ENCODE results near the gene KCNH3. TPM values are rescaled to one million over a fixed set of nuclear protein-coding genes. Genes with fewer than 3 reads are reported as not detected.

KCNH3 gene
- total and polyA plus RNA-seq, 2 donors (not counting 3 experiments of a cell fraction or from before 2014, with no cell fraction given): 0.13 to 0.14 TPM

GRCh38 chr12:49541140-49541861, 2.5 kb downstream of the KCNH3 start:
- Histone ChIP-seq H2AFZ (ENCODE audit: low read depth, low read length) (no peak overlapping the region), H3K9ac (replicated peaks; ENCODE audit: extremely low read depth, insufficient read depth, low read length) (no peak overlapping the region), H3K4me2 (ENCODE audit: insufficient read depth, low read length) (no peak overlapping the region), H3K79me2 (ENCODE audit: control insufficient read depth, insufficient read depth, low read length) (no peaks in the 10 kb centered on the region), H4K20me1 (replicated peaks; ENCODE audit: control insufficient read depth, extremely low read depth, insufficient read depth, low read length) (no peaks in the 10 kb centered on the region), H3K36me3 (ENCODE audit: control insufficient read depth in 2 of 2, extremely low read depth in 1 of 2, insufficient read depth in 2 of 2, low read length in 2 of 2) (no peaks in the 10 kb centered on the region), H3K9me1 (replicated peaks; ENCODE audit: control insufficient read depth, extremely low read depth, insufficient read depth, low read length) (no peaks in the 10 kb centered on the region), H3K9me3 (replicated peaks; ENCODE audit: control insufficient read depth, insufficient read depth, low read length) (no peaks in the 10 kb centered on the region), H3K4me3 (replicated peaks in 1 of 3; ENCODE audit: insufficient read depth in 1 of 3, low read depth in 1 of 3, low read length in 3 of 3) (no peak overlapping the region), H3K27me3 (ENCODE audit: control insufficient read depth in 2 of 2, insufficient read depth in 2 of 2, low read length in 2 of 2) (peaks cover 20 to 35% of the 10 kb centered on the region in 2 experiments), H3K4me1 (ENCODE audit: control insufficient read depth, extremely low read depth, insufficient read depth, low read length) (peaks cover 8% of the 10 kb centered on the region), H3K27ac (ENCODE audit: insufficient read depth, low read depth, low read length) (no peak overlapping the region)
- CTCF ChIA-PET: no interaction called here
- POLR2A ChIA-PET: no interaction called here
- dilution Hi-C loops (cut with MboI; ENCODE audit: extremely low pct_ligation_motif_present, low sequenced_read_pairs) (no loop called here), intact Hi-C loops (cut with micrococcal nuclease) (no loop called here)
- no peak for DNase-seq (ENCODE audit: low read depth, low spot score)
- TF ChIP-seq GATA2 (IDR thresholded peaks at IDR 0.05; ENCODE audit: insufficient read depth, insufficient read length, low read depth, low read length) (no peak), FOS (IDR thresholded peaks at IDR 0.05; ENCODE audit: borderline replicate concordance, insufficient read depth, low read length) (no peak), POLR2AphosphoS5 (IDR thresholded peaks at IDR 0.05; ENCODE audit: insufficient read depth, low read depth, low read length) (no peak), EZH2 (IDR thresholded peaks at IDR 0.05; ENCODE audit: borderline replicate concordance, low read depth, low read length, severe bottlenecking) (peak; percentile 3), POLR2A (IDR thresholded peaks at IDR 0.05; ENCODE audit: low read depth, low read length) (no peak), MAX (IDR thresholded peaks at IDR 0.05; ENCODE audit: insufficient read depth, insufficient read length) (no peak), MYC (IDR thresholded peaks at IDR 0.05; ENCODE audit: low read depth, low read length) (no peak), JUN (IDR thresholded peaks at IDR 0.05; ENCODE audit: borderline replicate concordance, insufficient read depth, insufficient read length, low read depth) (no peak)
- BruUV-seq (replicated peaks): no TSS peak
- FAIRE-seq: no peak

All from endothelial cell of umbilical vein (primary cell).